Stimulated activated effector memory CD8-positive, alpha-beta T cell treated with anti-CD3 and anti-CD28 coated beads, Interleukin-12 subunit alpha, Interleukin-12 subunit beta, amount 100 ng/mL, for 72 hours (primary cell): ENCODE data around the gene ARFRP1.

ENCODE experiments used
- ATAC-seq: fragments of 150-1000 bp; cut with Tn5 transposase; 2 replicates; pipeline ENCODE4 v1.10.0; 2021
- DNase-seq, 2 donors: peaks; one replicate each; pipeline ENCODE4 v3.0.0; 2021 to 2022; ENCODE audit warnings: low spot score in 2 of 2
- H3K27ac Mint-ChIP-seq: one replicate; pipeline ENCODE4 v1.8.0; 2022; ENCODE audit warnings: mild to moderate bottlenecking, mixed read lengths
- H3K36me3 Mint-ChIP-seq: one replicate; pipeline ENCODE4 v1.8.0; 2022; ENCODE audit warnings: mild to moderate bottlenecking, mixed read lengths
- H3K4me1 Mint-ChIP-seq: one replicate; pipeline ENCODE4 v1.8.0; 2022; ENCODE audit warnings: mixed read lengths
- H3K4me3 Mint-ChIP-seq: one replicate; pipeline ENCODE4 v1.8.0; 2022; ENCODE audit warnings: mild to moderate bottlenecking, mixed read lengths
- H3K9me3 Mint-ChIP-seq: one replicate; pipeline ENCODE4 v1.8.0; 2022; ENCODE audit warnings: mixed read lengths

ARFRP1 gene

DNA sequence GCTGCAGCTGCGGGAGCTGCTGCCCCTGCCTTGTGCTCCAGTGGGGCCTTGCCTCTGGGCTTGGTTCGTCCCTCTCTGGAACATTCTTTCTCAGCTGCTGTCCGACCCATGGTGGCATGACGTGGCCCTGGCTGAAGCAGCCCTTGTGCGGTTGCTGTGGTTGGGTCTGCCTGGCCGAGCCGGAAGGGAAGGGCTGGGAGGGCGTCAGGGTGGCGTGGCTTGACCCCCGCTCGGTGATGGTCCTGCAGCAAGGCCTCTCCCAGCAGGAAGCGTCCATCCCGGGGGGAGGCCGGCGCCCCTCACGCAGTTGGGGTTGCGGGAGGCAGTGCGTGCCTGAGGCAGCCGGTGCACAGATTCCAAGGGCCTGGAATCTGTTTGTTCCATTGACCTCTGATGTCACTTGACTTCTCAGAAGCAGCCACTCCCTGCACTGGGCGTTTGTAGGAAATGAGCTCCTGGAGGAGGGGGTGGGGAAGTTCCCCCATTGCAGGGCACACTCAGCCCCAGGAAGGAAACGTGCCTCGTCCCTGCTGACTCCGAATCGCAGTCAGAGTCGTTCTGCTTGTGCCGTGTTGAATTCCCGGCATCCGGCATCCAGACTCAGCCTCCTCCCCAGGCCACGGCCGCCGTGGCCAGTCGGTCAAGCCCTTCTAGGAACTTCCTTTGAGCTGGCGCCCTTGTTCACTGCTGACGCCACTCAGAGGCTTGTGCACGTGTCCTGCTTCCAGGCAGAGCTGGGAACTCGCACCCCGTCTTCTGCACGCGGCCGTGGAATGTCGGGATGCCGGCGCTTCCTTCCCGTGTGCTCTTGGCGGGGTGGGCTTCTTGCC is 21.1 kb downstream of the ARFRP1 start:
- no peak overlapping the region for H3K27ac Mint-ChIP-seq
- peak; percentile 38 for ATAC-seq

DNA sequence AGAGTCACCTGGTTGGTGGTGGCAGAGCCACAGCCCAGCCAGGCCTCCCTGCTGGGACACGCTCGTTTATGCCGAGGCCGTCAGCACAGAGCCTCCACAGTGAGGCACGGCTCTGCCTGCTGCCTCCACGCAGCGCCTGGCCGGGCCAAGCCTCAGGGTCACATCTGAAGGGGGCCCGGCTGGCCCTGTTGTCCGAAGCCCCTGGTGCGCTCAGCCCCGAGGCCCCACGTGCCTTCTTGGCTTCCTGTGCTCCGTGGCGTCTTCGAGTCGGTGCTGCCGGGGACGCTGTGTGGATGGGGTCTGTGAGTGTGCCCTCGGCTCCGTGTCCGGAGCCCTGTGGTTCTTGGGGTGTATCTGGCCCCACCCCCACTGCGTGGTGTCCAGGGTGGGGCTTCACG is 21.7 kb downstream of the ARFRP1 start:
- H3K36me3 Mint-ChIP-seq, result peaks cover 2% of the 10 kb centered on the region
- H3K27ac Mint-ChIP-seq, result no peak overlapping the region
- ATAC-seq (no peak), DNase-seq (no peak)
- no peaks in the 10 kb centered on the region for H3K9me3 Mint-ChIP-seq
- peaks cover 6% of the 10 kb centered on the region for H3K4me1 Mint-ChIP-seq
- no peak overlapping the region for H3K4me3 Mint-ChIP-seq

More for the DNA sequence above, 21.1 kb downstream of the ARFRP1 start:
- Mint-ChIP-seq H3K4me1 (peaks cover 11% of the 10 kb centered on the region), H3K36me3 (peaks cover 8% of the 10 kb centered on the region), H3K4me3 (no peak overlapping the region), H3K9me3 (no peaks in the 10 kb centered on the region)
- no peak for DNase-seq

DNA sequence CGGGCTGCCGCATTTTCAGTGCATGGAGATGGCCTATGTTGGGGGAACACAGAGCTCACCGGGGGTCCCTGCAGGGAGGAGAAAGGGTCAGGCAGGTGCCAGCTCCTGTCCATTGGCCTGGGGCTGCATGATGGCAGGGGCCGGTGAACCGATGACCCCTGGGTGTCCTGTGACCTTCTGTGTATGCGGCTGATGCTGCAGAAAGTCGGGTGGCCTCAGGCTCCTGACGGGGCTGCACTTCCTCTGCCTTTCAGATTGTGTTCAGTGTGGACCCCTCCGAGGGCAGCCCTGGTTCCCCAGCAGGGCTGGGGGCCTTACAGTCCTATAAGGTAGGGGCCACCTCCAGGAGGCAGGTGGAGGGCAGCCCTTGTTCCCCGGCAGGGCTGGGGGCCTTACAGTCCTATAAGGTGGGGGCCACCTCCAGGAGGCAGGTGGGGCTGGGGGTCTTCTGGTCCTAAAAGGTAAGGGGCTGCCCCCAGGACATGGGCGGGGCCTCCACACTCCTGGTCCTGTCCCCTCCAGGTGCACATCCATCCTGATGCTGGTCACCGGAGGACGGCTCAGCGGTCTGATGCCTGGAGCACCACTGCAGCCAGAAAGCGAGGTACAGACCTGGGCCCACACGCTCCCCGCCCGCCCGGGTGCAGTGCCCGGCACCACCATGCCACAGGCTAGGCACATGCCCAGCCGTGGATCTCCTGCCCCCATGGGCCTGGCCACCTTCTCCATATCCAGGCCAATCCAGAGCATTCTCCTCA is 22.3 kb downstream of the ARFRP1 start:
- H3K36me3 Mint-ChIP-seq, result no peaks in the 10 kb centered on the region
- H3K27ac Mint-ChIP-seq, result no peak overlapping the region
- no peaks in the 10 kb centered on the region for H3K9me3 Mint-ChIP-seq
- no peak overlapping the region for H3K4me3 Mint-ChIP-seq
- ATAC-seq (no peak), DNase-seq (no peak)
- H3K4me1 Mint-ChIP-seq, result peaks cover 6% of the 10 kb centered on the region

DNA sequence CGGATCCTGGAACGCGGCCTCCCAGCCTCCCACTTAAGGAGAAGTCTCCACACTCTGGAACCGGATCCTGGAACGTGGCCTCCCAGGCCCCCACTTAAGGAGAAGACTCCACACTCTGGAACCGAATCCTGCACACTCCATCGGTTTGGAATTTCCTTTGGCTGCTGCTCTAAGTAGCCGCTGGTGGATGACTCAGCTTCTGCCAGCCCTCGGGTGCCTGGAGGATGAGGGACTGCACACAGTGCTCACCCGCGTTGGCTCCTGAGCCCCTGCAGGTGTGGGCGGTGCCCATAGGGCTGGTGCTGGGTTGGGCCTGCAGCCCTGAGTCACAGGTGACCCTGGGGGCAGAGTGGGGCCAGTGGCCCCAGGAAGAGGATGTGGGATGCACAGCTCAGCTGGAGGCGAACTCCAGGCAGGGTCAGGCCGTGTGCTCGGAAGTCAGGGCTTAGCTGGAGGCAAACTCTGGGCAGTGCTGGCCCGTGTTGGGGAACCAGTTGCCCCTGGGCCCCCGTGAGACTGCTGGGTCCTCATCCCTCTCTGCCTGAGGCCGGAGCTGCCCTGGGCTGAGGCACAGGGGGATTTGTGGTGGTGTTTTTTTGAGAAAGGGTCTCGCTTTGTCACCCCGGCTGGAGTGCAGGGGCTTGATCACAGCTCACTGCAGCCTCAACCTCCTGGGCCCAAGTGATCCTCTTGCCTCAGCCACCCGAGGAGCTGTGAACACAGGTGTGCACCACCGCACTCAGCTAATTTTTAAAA is 25.2 kb downstream of the ARFRP1 start:
- ATAC-seq (peak; percentile 80), DNase-seq (no peak)
- H3K4me1 Mint-ChIP-seq, result peaks cover 6% of the 10 kb centered on the region
- peaks cover 11% of the 10 kb centered on the region for H3K36me3 Mint-ChIP-seq
- H3K27ac Mint-ChIP-seq, result no peak overlapping the region
- H3K9me3 Mint-ChIP-seq, result no peaks in the 10 kb centered on the region
- no peak overlapping the region for H3K4me3 Mint-ChIP-seq

DNA sequence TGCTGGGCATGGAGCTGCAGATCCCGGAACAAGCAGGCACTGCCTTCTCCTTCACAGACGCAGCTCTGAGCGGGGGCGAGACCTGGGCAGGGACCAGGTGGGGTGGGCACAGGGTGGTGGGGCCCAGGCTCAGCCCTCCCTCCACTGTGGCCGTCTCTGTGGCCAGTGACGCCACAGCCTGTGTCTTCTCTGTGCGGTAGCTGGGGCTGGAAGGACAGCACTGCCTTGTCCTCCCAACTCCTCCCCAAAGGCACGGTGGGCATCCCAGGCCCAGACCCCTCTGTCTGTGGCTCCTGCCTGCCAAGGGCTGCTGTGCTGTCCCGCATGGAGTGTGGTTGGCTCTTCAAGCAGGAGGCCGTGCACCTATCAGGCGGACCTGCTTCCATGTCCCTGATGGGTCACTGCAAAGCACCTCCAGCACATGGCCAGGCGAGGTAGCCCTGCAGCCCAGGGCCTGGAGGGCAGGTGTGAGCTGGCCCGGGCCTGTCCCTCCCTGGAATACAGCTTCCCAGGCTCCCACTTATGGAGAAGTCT is 26.1 kb downstream of the ARFRP1 start:
- peaks cover 6% of the 10 kb centered on the region for H3K4me1 Mint-ChIP-seq
- ATAC-seq (no peak), DNase-seq (no peak)
- no peaks in the 10 kb centered on the region for H3K9me3 Mint-ChIP-seq
- no peak overlapping the region for H3K27ac Mint-ChIP-seq
- no peak overlapping the region for H3K4me3 Mint-ChIP-seq
- H3K36me3 Mint-ChIP-seq, result peaks cover 19% of the 10 kb centered on the region

DNA sequence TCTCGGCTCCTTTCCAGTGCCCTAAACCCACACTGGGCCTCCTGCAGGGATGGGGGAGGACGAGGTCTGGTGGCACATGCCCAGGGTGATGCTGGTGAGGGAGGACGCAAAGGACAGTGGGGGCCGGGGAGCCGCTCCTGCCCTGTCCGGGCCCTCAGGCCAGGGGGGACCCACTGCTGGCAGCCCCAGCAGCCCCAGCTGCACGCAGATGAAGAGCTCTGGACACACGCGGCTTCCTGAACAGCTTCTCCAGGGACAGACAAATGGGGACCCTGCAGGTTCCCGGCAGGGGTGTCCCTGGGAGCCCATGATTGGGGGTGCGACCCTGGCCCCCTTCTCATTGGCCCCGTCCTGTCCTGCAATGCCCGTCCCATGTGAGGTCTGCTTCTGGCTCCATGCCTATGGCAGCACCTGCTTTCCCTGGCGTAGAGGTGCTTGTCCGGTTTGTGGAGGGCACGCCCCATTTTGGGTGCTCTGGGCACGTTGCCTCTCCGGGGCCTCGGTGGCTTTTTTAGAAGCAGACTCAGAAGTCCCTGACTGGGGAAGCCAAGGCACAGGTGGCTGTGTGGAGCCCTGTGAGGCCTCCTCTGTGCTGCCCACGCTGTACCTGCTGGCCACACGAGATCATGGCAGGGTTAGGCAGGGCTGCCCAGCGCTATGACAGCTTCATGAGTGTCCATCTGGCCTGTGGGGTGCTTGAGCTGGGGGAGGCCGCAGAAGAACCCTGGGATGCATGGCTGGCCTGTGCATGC is 26.7 kb downstream of the ARFRP1 start:
- peaks cover 6% of the 10 kb centered on the region for H3K4me1 Mint-ChIP-seq
- H3K9me3 Mint-ChIP-seq, result no peaks in the 10 kb centered on the region
- no peak overlapping the region for H3K4me3 Mint-ChIP-seq
- H3K36me3 Mint-ChIP-seq, result peaks cover 24% of the 10 kb centered on the region
- no peak for ATAC-seq
- DNase-seq, result no peak
- H3K27ac Mint-ChIP-seq, result no peak overlapping the region

DNA sequence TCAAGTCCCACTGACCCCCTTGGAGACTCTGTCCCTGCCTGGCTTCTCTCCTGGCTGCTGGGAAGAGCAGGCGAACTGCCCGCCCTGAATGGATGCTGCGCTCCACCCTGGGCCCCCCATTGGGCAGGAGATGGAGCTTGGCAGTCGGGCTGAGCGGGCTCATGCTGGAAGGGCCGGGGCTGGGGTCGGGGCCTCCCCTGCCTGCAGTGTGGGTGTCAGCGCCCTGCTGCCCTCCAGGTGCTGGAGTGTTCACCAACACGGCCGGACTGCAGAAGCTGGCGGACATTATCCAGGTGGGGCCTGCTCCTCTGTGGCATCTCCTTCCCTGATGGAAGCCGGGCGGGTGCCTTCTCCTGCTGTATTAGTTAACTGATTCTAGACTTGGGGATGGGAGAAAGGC is 27.3 kb downstream of the ARFRP1 start:
- no peak for ATAC-seq
- no peak for DNase-seq
- Mint-ChIP-seq H3K4me1 (peaks cover 6% of the 10 kb centered on the region), H3K9me3 (no peaks in the 10 kb centered on the region), H3K4me3 (no peak overlapping the region), H3K27ac (no peak overlapping the region), H3K36me3 (peaks cover 30% of the 10 kb centered on the region)

DNA sequence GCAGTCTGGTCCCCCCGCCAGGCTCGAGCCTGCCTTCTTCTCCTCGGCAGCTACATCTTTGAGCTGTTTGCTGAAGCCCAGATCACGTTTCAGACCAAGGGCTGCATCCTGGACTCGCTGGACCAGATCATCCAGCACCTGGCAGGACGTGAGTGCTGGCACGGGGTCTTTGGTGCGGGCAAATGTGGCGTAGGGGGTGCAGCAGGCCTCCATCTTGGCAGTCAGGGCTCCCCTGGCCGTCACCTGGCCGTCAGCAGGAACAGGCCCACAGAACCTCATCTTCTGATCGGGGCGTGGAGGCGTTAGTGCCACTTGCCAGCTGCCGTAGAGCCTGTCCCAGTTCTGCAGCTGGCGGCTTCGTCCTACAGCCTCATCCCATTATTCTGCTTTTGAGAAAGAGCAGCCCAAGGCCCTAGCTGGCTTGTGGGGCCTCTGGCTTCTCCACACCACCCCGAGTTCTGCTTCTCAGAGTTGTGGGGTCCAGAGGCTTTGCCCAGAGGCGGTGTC is 27.9 kb downstream of the ARFRP1 start:
- Mint-ChIP-seq H3K36me3 (peaks cover 34% of the 10 kb centered on the region), H3K9me3 (no peaks in the 10 kb centered on the region), H3K27ac (peak overlapping the region; percentile 14), H3K4me1 (peaks cover 6% of the 10 kb centered on the region), H3K4me3 (no peak overlapping the region)
- no peak for ATAC-seq
- no peak for DNase-seq

DNA sequence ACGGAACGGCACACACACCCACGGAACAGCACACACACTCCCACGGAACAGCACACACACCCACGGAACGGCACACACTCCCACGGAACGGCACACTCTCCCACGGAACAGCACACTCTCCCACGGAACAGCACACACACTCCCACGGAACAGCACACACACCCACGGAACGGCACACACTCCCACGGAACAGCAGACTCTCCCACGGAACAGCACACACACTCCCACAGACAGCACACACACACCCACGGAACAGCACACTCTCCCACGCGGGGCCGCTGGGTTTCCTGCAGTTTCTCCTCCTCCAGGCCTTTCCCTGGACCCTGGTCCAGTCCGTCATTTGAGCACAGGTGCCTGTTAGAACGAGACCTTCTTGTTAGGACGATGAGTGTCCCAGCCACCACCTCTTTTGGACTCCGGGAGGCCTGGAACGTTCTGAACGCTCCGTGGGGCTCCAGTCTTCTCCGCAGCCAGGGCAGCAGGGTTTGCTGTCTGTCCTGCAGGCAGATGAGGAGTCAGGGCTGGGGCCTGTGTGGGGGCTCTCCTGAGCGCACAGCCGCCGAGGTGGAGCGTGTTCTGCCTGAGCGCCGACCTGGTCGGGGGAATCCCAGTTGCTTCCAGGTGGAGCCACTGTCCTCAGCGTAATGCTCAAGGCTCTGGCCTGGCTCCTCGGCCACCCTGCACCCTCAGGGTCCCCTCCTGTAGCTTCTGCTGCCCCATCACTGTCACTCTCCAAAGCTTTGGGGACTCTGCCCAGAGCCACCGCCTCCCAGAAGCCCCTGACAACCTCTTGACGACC is 28.9 kb downstream of the ARFRP1 start:
- Mint-ChIP-seq H3K27ac (peak overlapping the region; percentile 14), H3K4me3 (no peak overlapping the region), H3K36me3 (peaks cover 44% of the 10 kb centered on the region), H3K9me3 (no peaks in the 10 kb centered on the region), H3K4me1 (peaks cover 6% of the 10 kb centered on the region)
- ATAC-seq (no peak), DNase-seq (no peak)

DNA sequence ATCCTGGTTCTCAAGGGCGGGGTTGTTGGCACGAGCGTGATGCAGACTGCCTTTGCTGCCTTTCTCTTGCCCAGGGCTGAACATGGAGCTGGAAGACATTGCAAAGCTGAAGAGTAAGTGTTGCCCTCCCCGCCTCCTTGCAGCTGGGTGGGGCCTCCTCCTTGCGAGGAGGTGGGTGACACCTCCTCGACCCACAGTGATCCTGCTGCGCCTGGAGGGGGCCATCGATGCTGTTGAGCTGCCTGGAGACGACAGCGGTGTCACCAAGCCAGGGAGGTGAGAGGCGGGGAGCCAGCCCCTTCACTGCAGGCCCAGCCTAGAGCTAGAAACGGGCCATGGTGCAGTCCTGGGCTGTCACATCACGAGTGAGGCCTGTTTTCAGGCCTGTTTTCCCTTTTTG is 29.7 kb downstream of the ARFRP1 start:
- ATAC-seq (no peak), DNase-seq (no peak)
- H3K9me3 Mint-ChIP-seq, result no peaks in the 10 kb centered on the region
- H3K27ac Mint-ChIP-seq, result no peak overlapping the region
- H3K4me3 Mint-ChIP-seq, result no peak overlapping the region
- peaks cover 45% of the 10 kb centered on the region for H3K36me3 Mint-ChIP-seq
- peaks cover 6% of the 10 kb centered on the region for H3K4me1 Mint-ChIP-seq

DNA sequence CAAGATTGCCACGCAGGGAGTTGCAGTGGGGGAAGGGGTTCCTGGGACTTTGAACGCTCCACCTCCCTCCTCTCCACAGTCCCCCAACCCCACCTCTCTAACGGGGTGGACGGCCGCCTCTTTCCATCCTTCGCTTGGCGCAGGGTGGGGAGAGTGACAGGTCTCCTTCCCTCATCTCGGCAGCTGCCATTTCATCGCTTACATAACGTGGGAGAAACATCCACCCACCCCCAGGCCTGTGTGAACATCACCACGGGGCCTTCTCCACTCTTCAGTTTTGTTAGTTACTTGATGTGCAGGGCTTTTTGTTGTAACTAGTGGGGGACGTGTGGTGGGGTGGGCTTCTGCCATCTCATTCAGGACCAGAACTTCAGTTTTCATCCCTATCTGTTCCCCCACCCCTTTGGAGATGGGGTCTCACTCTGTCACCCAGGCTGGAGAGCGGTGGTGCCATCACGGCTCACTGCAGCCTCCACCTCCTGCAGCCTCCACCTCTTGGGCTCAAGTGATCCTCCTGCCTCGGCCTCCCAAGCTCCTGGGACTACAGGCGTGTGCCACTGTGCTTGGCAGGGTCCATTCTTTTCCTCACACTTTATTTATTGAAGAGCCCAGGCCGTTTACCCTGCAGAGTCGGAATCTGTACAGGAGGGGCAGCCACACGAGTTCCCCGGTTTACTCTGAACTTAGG is 32.0 kb downstream of the ARFRP1 start:
- no peak for ATAC-seq
- Mint-ChIP-seq H3K9me3 (no peaks in the 10 kb centered on the region), H3K27ac (no peak overlapping the region), H3K36me3 (peaks cover 45% of the 10 kb centered on the region), H3K4me3 (no peak overlapping the region), H3K4me1 (no peaks in the 10 kb centered on the region)
- no peak for DNase-seq

DNA sequence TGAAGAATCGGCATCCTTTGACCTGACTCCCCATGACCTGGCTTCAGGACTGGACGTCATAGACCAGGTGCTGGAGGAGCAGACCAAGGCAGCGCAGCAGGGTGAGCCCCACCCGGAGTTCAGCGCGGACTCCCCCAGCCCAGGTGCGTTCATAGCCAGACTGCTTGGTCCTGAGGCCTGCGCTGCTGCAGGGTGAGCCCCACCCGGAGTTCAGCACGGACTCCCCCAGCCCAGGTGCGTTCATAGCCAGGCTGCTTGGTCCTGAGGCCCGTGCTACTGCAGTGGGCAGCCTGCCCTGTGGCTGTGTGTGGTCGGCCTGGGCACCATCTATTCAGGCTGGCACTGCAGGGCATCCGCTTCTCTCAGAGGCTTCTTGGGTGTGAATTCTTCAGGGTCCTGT is 33.8 kb downstream of the ARFRP1 start:
- no peak overlapping the region for H3K27ac Mint-ChIP-seq
- no peaks in the 10 kb centered on the region for H3K9me3 Mint-ChIP-seq
- no peaks in the 10 kb centered on the region for H3K4me1 Mint-ChIP-seq
- ATAC-seq (peak; percentile 31), DNase-seq (no peak)
- peaks cover 57% of the 10 kb centered on the region for H3K36me3 Mint-ChIP-seq
- H3K4me3 Mint-ChIP-seq, result no peak overlapping the region

DNA sequence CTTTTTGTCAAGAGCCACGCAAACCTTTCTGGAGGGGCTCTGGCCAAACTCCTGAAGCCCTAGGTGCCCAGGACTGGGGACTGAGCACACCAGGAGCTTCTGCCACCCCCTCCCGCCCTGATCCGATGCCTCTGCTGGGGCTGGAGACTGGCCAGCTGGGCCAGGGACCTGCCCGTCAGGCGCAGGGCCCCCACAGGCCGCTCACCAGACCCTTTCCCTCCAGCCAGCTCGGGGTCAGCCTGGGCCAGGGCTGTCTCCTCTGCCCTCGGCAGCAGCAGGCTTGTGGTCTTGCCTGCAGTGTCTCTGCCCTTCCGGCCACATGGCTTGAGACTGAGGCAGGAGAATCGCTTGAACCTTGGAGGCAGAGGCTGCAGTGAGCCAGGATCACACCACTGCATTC is 35.1 kb downstream of the ARFRP1 start:
- no peak for ATAC-seq
- Mint-ChIP-seq H3K36me3 (peaks cover 58% of the 10 kb centered on the region), H3K4me1 (peaks cover 5% of the 10 kb centered on the region), H3K9me3 (no peaks in the 10 kb centered on the region), H3K4me3 (no peak overlapping the region), H3K27ac (no peak overlapping the region)
- no peak for DNase-seq
